ENCODE results near the gene CD274. TPM values are rescaled to one million over a fixed set of nuclear protein-coding genes. Genes with fewer than 3 reads are reported as not detected.
"Not testable (repeated sequence)": the region's sequence is repeated elsewhere in the genome, so short reads cannot be mapped to it uniquely, and the experiment has no call there.

The CD274 gene
- total and polyA plus RNA-seq, 2 of the 8 experiments (the other 6 are each of a cell fraction or from before 2014, with no cell fraction given): 0.08 to 0.15 TPM

DNA sequence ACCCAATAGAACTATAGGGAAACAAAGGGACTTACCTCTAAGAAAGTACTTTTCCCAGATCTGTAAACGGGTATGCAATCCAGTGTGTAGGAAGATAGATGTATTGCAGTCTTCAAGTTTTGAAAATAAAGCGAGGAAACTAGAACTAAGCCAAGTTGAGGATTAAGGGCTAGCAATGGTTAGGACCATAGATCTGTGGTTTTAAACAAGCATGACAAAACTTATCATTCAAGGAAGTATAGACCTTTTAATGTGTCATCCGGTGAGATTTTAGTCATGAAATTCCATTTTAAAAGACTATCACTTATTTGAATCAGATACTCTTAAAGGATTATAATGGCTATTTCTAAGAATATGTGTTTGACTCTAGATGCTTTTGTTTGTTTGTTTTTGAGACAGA is 20.5 kb downstream of the CD274 start (continued):
- TF ChIP-seq, protein P1, sequence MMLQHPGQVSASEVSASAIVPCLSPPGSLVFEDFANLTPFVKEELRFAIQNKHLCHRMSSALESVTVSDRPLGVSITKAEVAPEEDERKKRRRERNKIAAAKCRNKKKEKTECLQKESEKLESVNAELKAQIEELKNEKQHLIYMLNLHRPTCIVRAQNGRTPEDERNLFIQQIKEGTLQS (IDR thresholded peaks at IDR 0.05; ENCODE audit: insufficient read depth, low read depth, low read length): no peak

DNA sequence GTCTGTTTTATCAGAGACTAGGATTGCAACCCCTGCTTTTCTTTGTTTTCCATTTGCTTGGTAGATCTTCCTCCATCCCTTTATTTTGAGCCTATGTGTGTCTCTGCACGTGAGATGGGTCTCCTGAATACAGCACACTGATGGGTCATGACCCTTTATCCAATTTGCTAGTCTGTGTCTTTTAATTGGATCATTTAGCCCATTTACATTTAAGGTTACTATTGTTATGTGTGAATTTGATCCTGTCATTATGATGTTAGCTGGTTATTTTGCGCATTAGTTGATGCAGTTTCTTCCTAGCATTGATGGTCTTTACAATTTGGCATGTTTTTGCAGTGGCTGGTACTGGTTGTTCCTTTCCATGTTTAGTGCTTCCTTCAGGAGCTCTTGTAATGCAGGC is 25.3 kb downstream of the CD274 start:
- H3K27me3 ChIP-seq (replicated peaks in 1 of 4; ENCODE audit: control insufficient read depth in 3 of 4, extremely low read depth in 1 of 4, insufficient read depth in 3 of 4, low read length in 3 of 4); H4K91ac ChIP-seq (replicated peaks; ENCODE audit: insufficient read length, low read length); H3K23ac ChIP-seq (ENCODE audit: insufficient read length); H3K9ac ChIP-seq (replicated peaks in 1 of 4; ENCODE audit: extremely low read depth in 1 of 4, low read depth in 3 of 4, low read length in 3 of 4); H3K18ac ChIP-seq (ENCODE audit: extremely low read depth, low read length); H3K14ac ChIP-seq (ENCODE audit: insufficient read length); H4K20me1 ChIP-seq (replicated peaks in 1 of 2; ENCODE audit: control insufficient read depth in 1 of 2, insufficient read depth in 2 of 2, low read length in 2 of 2); H2BK15ac ChIP-seq (ENCODE audit: low read length); H2BK12ac ChIP-seq (ENCODE audit: low read depth, low read length); H2AK5ac ChIP-seq (ENCODE audit: low read depth, low read length); FAIRE-seq; H3K4me2 ChIP-seq (ENCODE audit: insufficient read depth in 1 of 2, low read depth in 2 of 2, low read length in 2 of 2); H2BK120ac ChIP-seq (replicated peaks; ENCODE audit: low read depth, low read length); H3K36me3 ChIP-seq (ENCODE audit: control insufficient read depth in 2 of 4, insufficient read depth in 4 of 4, low read length in 3 of 4); H2BK5ac ChIP-seq (ENCODE audit: low read depth, low read length); H3K4me1 ChIP-seq (replicated peaks in 1 of 4; ENCODE audit: control insufficient read depth in 3 of 4, insufficient read depth in 4 of 4, low read length in 3 of 4); H3K4me3 ChIP-seq (ENCODE audit: extremely low read depth in 1 of 4, insufficient read depth in 2 of 4, low read depth in 3 of 4, low read length in 4 of 4); H2BK20ac ChIP-seq (ENCODE audit: low read length); CTCF ChIA-PET (ENCODE audit: partially characterized antibody); H4K8ac ChIP-seq (ENCODE audit: extremely low read depth, insufficient read depth, low read length); H4K5ac ChIP-seq (ENCODE audit: insufficient read length, low read depth, low read length); H2AFZ ChIP-seq (ENCODE audit: low read length); H3K56ac ChIP-seq (replicated peaks; ENCODE audit: insufficient read length, low read depth, low read length); H3K79me2 ChIP-seq (ENCODE audit: control insufficient read depth in 1 of 2, insufficient read depth in 2 of 2, low read length in 2 of 2); H3K23me2 ChIP-seq (ENCODE audit: low read depth, low read length); H3K79me1 ChIP-seq (ENCODE audit: low read depth, low read length); H3K4ac ChIP-seq (replicated peaks; ENCODE audit: insufficient read length, low read depth, low read length); H3K9me3 ChIP-seq (ENCODE audit: insufficient read depth in 2 of 2, low read depth in 1 of 2, low read length in 1 of 2); H3K27ac ChIP-seq (ENCODE audit: low read depth, low read length); DNase-seq (ENCODE audit: low read depth in 1 of 2, low spot score in 2 of 2); POLR2A ChIA-PET (ENCODE audit: partially characterized antibody): not testable (repeated sequence)
- 93% methylated on average over 2 of the region's 2 CpGs; no CpG with 5 or more reads in 1 of the 2 experiments for WGBS, 2 experiments (ENCODE audit: extremely low coverage in 1 of 2, insufficient coverage in 1 of 2, insufficient read length in 1 of 2, insufficient replicate concordance in 2 of 2, low coverage in 1 of 2, low lambda C conversion rate in 2 of 2, missing lambda C conversion rate in 1 of 2)
